HepG2 (cell line): Measurements from ENCODE around the gene ZNF230. TPM values are rescaled to one million over a fixed set of nuclear protein-coding genes. Genes with fewer than 3 reads are reported as not detected.

Source experiments
- ATAC-seq: fragments of 200-7000 bp; cut with Tn5 transposase; 3 replicates; pipeline ENCODE4 v1.9.1; 2020; ENCODE audit warnings: mild to moderate bottlenecking, moderate library complexity
- BruUV-seq: library from RNA; stranded (reverse); fragments of 400-500 nt; replicated peaks from 2 replicates; lab custom pipeline; 2021; lab: Mats Ljungman, UMichigan
- CTCF ChIA-PET: fragments of 300-600 bp; formaldehyde crosslinking; extraction: SDS; loops from one replicate; lab custom pipeline; 2021; ENCODE audit warnings: low total read pairs, inconsistent platforms, low intra/inter-chr PET ratio; lab: Yijun Ruan, JAX
- POLR2A ChIA-PET: fragments of 350-600 bp; sonication (Branson Sonifier 250); formaldehyde crosslinking; loops from one replicate; lab custom pipeline; 2020; ENCODE audit warnings: antibody characterized with exemption, inconsistent platforms; lab: Yijun Ruan, JAX
- DNase-seq: peaks from one replicate; pipeline ENCODE4 v3.0.0-alpha.2; 2015; ENCODE audit warnings: low spot score
- FAIRE-seq: peaks from 3 replicates; lab custom pipeline; 2011; peaks lifted over from hg19 to GRCh38; lab: Jason Lieb, UNC
- H2AFZ ChIP-seq: one replicate; pipeline ENCODE4 v1.6.1; 2011; ENCODE audit warnings: low read length, inconsistent platforms
- H3K27ac ChIP-seq: fragments of 300-600 bp; 3 replicates; pipeline ENCODE4 v1.8.0; 2011; ENCODE audit warnings: mixed run types, mild to moderate bottlenecking, mixed read lengths, low read length, inconsistent platforms; ENCODE audit not compliant: insufficient read depth; ENCODE audit errors: extremely low read length
- H3K27me3 ChIP-seq, 2 experiments: fragments of 200-600 bp in 1 of 2; 2 replicates in 1 of 2; 3 replicates in 1 of 2; pipeline versions ENCODE4 v1.6.0 to v1.8.0; 2011; ENCODE audit warnings: low read length in 2 of 2, mild to moderate bottlenecking in 2 of 2, moderate library complexity in 2 of 2, inconsistent platforms in 1 of 2; ENCODE audit not compliant: insufficient read depth in 2 of 2, control insufficient read depth in 1 of 2
- H3K36me3 ChIP-seq, 2 experiments: fragments of 200-600 bp in 1 of 2; replicated peaks in 1 of 2; 2 replicates in 1 of 2; 3 replicates in 1 of 2; pipeline versions ENCODE4 v1.5.1 to v1.8.0; 2011; ENCODE audit warnings: low read length in 2 of 2, inconsistent platforms in 1 of 2; ENCODE audit not compliant: insufficient read depth in 2 of 2, control insufficient read depth in 1 of 2
- H3K4me1 ChIP-seq: 2 replicates; pipeline ENCODE4 v1.5.1; 2012; ENCODE audit warnings: low read length, inconsistent platforms; ENCODE audit not compliant: insufficient read depth
- H3K4me2 ChIP-seq: 2 replicates; pipeline ENCODE4 v1.6.0; 2011; ENCODE audit warnings: low read depth, low read length, inconsistent platforms
- H3K4me3 ChIP-seq, 3 experiments: fragments of 200-600 bp in 1 of 3; sonication (generic), shearing (Covaris generic) in 1 of 3; replicated peaks in 1 of 3; 2 replicates each; pipeline ENCODE4 v1.5.1; 2011 to 2016; ENCODE audit warnings: low read length in 3 of 3, inconsistent platforms in 2 of 3, low read depth in 2 of 3, mild to moderate bottlenecking in 2 of 3, control low read depth in 1 of 3, mixed read lengths in 1 of 3; ENCODE audit not compliant: insufficient read depth in 1 of 3
- H3K79me2 ChIP-seq: one replicate; pipeline ENCODE4 v1.6.1; 2011; ENCODE audit warnings: low read length, inconsistent platforms; ENCODE audit not compliant: insufficient read depth
- H3K9ac ChIP-seq: 2 replicates; pipeline ENCODE4 v1.6.0; 2011; ENCODE audit warnings: mild to moderate bottlenecking, low read depth, low read length, inconsistent platforms; ENCODE audit not compliant: insufficient read depth
- H3K9me3 ChIP-seq: 2 replicates; pipeline ENCODE4 v1.5.1; 2012; ENCODE audit warnings: mild to moderate bottlenecking, low read length
- H4K20me1 ChIP-seq: 2 replicates; pipeline ENCODE4 v1.6.0; 2011; ENCODE audit warnings: inconsistent platforms, mild to moderate bottlenecking, low read length, moderate library complexity; ENCODE audit not compliant: insufficient read depth
- ATAD3A ChIP-seq: sonication (generic); formaldehyde crosslinking; IDR thresholded peaks from 2 replicates; pipeline ENCODE4 v1.4.0; 2020; ENCODE audit warnings: missing genetic modification reagents
- BRD4 ChIP-seq: sonication (generic); formaldehyde crosslinking; IDR thresholded peaks from 2 replicates; pipeline ENCODE4 v1.4.0; 2020; ENCODE audit warnings: missing genetic modification reagents
- FOXK1 ChIP-seq: sonication (generic); formaldehyde crosslinking; IDR thresholded peaks from 2 replicates; pipeline ENCODE4 v1.4.0; 2020; ENCODE audit warnings: low read depth, missing genetic modification reagents, borderline replicate concordance
- GATA4 ChIP-seq: sonication (generic); IDR thresholded peaks from 2 replicates; pipeline ENCODE4 v1.6.1; 2016; ENCODE audit warnings: antibody characterized with exemption, low read depth, borderline replicate concordance
- MIXL1 ChIP-seq: IDR thresholded peaks from 2 replicates; pipeline ENCODE4 v1.6.1; 2016
- NFKB2 ChIP-seq: sonication (generic); formaldehyde crosslinking; IDR thresholded peaks from 2 replicates; pipeline ENCODE4 v1.4.0; 2020; ENCODE audit warnings: missing genetic modification reagents, borderline replicate concordance
- NFRKB ChIP-seq: fragments of 450-650 bp; IDR thresholded peaks from 2 replicates; pipeline ENCODE4 v1.6.1; 2017
- NR2F1 ChIP-seq, 2 experiments: fragments of 450-650 bp in 1 of 2; formaldehyde crosslinking in 1 of 2; IDR thresholded peaks; 2 replicates each; pipeline versions ENCODE4 v1.5.0 to v1.6.1; 2016 to 2020; ENCODE audit warnings: mild to moderate bottlenecking in 1 of 2, missing compliant biosample characterization in 1 of 2, missing genetic modification reagents in 1 of 2, moderate library complexity in 1 of 2
- PHF8 ChIP-seq: sonication (generic); formaldehyde crosslinking; IDR thresholded peaks from 2 replicates; pipeline ENCODE4 v1.5.0; 2020; ENCODE audit warnings: missing genetic modification reagents
- RBAK ChIP-seq: sonication (generic); formaldehyde crosslinking; IDR thresholded peaks from 2 replicates; pipeline ENCODE4 v1.5.1; 2020; ENCODE audit warnings: mild to moderate bottlenecking, missing genetic modification reagents
- REPIN1 ChIP-seq: sonication (generic); formaldehyde crosslinking; IDR thresholded peaks from 2 replicates; pipeline ENCODE4 v1.8.0; 2022; ENCODE audit warnings: missing genetic modification reagents, low read depth, mild to moderate bottlenecking, borderline replicate concordance
- TRIM24 ChIP-seq: sonication (generic); formaldehyde crosslinking; IDR thresholded peaks from 2 replicates; pipeline ENCODE4 v1.8.0; 2022; ENCODE audit warnings: mild to moderate bottlenecking, missing genetic modification reagents
- ZNF225 ChIP-seq: sonication (generic); formaldehyde crosslinking; IDR thresholded peaks from 2 replicates; pipeline ENCODE4 v1.4.0; 2020; ENCODE audit warnings: mild to moderate bottlenecking, missing genetic modification reagents
- ZNF441 ChIP-seq: sonication (generic); formaldehyde crosslinking; IDR thresholded peaks from 2 replicates; pipeline ENCODE4 v1.7.0; 2021; ENCODE audit warnings: missing genetic modification reagents, borderline replicate concordance
- ZNF713 ChIP-seq: sonication (generic); formaldehyde crosslinking; IDR thresholded peaks from 2 replicates; pipeline ENCODE4 v1.4.0; 2020; ENCODE audit warnings: mild to moderate bottlenecking, missing genetic modification reagents
- ZNF792 ChIP-seq: IDR thresholded peaks from 2 replicates; pipeline ENCODE4 v1.6.1; 2016
- ZNF879 ChIP-seq: sonication (generic); formaldehyde crosslinking; IDR thresholded peaks from 2 replicates; pipeline ENCODE4 v1.8.1; 2023; ENCODE audit warnings: missing genetic modification reagents
- WGBS: methylation state at CpG from one replicate; pipeline ENCODE4 v1.1.6; 2017; ENCODE audit warnings: low lambda C conversion rate; 5-methylcytosine and 5-hydroxymethylcytosine counted together
- in situ Hi-C: cut with HindIII; loops from 2 replicates; pipeline ENCODE4 v1.10.0; 2017; ENCODE audit warnings: low pct_unique_long_range_greater_than_20kb; ENCODE audit not compliant: extremely low pct_ligation_motif_present
- intact Hi-C: fragments of 100-400 bp; cut with micrococcal nuclease; formaldehyde crosslinking; loops from one replicate; pipeline ENCODE4 v1.10.0; 2022; ENCODE audit not compliant: unreplicated experiment
- polyA plus RNA-seq, 8 experiments: library from polyadenylated mRNA; depleted of rRNA in 3 of 8; stranded (reverse) in 7 of 8; unstranded in 1 of 8; fragments of >200 nt; fragmentation: Illumina TruSeq in 4 of 8; extraction: Trizol in 4 of 8; gene quantifications; 2 replicates each; pipeline versions ENCODE4 v1.2.1 to v1.2.3, GENCODE V29; 2011 to 2016; ENCODE audit warnings: low read depth in 4 of 8, missing spikeins in 1 of 8, mixed read lengths in 1 of 8; ENCODE audit not compliant: insufficient read depth in 1 of 8
- total RNA-seq, 5 experiments: library from RNA; depleted of rRNA; stranded (reverse); fragments of >200 nt; fragmentation: Illumina TruSeq; extraction: Trizol; gene quantifications; 2 replicates each; pipeline ENCODE4 v1.2.3, GENCODE V29; 2016; ENCODE audit warnings: low read depth in 1 of 5

The ZNF230 gene
- total and polyA plus RNA-seq, 2 of the 13 experiments (the other 11 are each of a cell fraction or from before 2014, with no cell fraction given) = 2.4 to 5.5 TPM

DNA sequence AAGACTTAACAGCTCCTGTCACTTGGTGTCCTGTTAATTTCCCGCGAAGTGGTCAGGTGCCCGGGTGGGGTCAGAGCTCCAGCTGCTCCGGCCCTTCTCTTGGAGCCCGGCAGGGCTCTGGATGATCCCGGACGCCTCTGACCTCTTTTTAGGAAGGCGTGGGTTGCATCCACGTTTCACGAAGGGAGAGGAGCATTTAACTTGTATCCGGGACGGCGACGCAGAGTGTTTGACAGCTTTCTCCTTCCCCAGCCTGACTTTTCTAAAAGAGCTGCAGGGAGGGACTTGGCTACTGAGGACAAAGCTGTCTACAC, 18.1 kb upstream of the ZNF230 start:
- TF ChIP-seq PHF8 (CRISPR knock-in tag) (peak; percentile 2; the same call in 1 of the 2 replicates), NFRKB (no peak)
- H3K27me3 ChIP-seq = no peaks in the 10 kb centered on the region; a peak in 1 of 5 replicates
- H4K20me1 ChIP-seq = no peaks in the 10 kb centered on the region
- H2AFZ ChIP-seq = peak overlapping the region; percentile 85
- H3K4me1 ChIP-seq = no peaks in the 10 kb centered on the region
- peak overlapping the region; percentile 73 for H3K9ac ChIP-seq
- ChIA-PET CTCF (no interaction called here), POLR2A (interaction anchor here (1.1 to 1.2 kb wide), 2 partner anchors 17 to 50 kb away, joined by 3 read pairs; partner anchors contain the start of gene ZNF45)
- H3K36me3 ChIP-seq = peaks cover 0 to 6% of the 10 kb centered on the region in 2 experiments; a peak in 1 of 5 replicates
- in situ Hi-C loops = no loop called here
- DNase-seq = no peak
- WGBS = 14% methylated on average over 8 of the region's 14 CpGs
- no peaks in the 10 kb centered on the region for H3K79me2 ChIP-seq
- no peaks in the 10 kb centered on the region for H3K9me3 ChIP-seq
- ATAC-seq = peak; percentile 74
- H3K27ac ChIP-seq = no peak overlapping the region
- H3K4me2 ChIP-seq = peak overlapping the region; percentile 68
- FAIRE-seq = no peak
- TSS peak; percentile 58 for BruUV-seq
- intact Hi-C loops = loop anchor here (10.0 kb wide), 1 partner anchor 110 kb away; the partner anchor contains the start of gene ZNF224
- H3K4me3 ChIP-seq = peak overlapping the region; percentile 67 to 79 (median 78)

GRCh38 chr19:43997631-43998290, 5.0 kb upstream of the ZNF230 start:
- intact Hi-C loops = no loop called here
- peaks cover under 1 to 11% of the 10 kb centered on the region in 2 experiments; a peak in 1 of 5 replicates for H3K36me3 ChIP-seq
- no peaks in the 10 kb centered on the region; a peak in 1 of 5 replicates for H3K27me3 ChIP-seq
- CTCF ChIA-PET = no interaction called here
- POLR2A ChIA-PET = no interaction called here
- H2AFZ ChIP-seq = no peak overlapping the region
- H3K27ac ChIP-seq = no peak overlapping the region
- no peak for TF ChIP-seq BRD4 (CRISPR knock-in tag)
- no peak for TF ChIP-seq GATA4
- TF ChIP-seq ZNF792 (CRISPR knock-in tag) = no peak
- no peak for TF ChIP-seq MIXL1 (CRISPR knock-in tag)
- no peak for TF ChIP-seq ZNF713
- no peak for TF ChIP-seq TRIM24 (CRISPR knock-in tag)
- no peak for TF ChIP-seq ZNF879
- no peak for TF ChIP-seq ZNF441 (CRISPR knock-in tag)
- no peak for TF ChIP-seq NR2F1 (CRISPR knock-in tag; IDR thresholded peaks at IDR 0.05)
- no peak for TF ChIP-seq ATAD3A
- no peak for TF ChIP-seq NFKB2 (CRISPR knock-in tag)
- no peak for TF ChIP-seq ZNF225 (CRISPR knock-in tag)
- TF ChIP-seq FOXK1 (CRISPR knock-in tag) = no peak
- TF ChIP-seq REPIN1 (CRISPR knock-in tag) = no peak
- TF ChIP-seq RBAK (CRISPR knock-in tag) = no peak
- no TSS peak for BruUV-seq
- no peak for FAIRE-seq
- no peaks in the 10 kb centered on the region for H3K9me3 ChIP-seq
- H3K9ac ChIP-seq = no peak overlapping the region
- peaks cover 6% of the 10 kb centered on the region for H3K4me1 ChIP-seq
- H3K4me3 ChIP-seq = no peak overlapping the region
- no peak for DNase-seq
- ATAC-seq = no peak
- no peaks in the 10 kb centered on the region for H3K79me2 ChIP-seq
- H3K4me2 ChIP-seq = no peak overlapping the region
- WGBS = 56% methylated on average over 7 of the region's 10 CpGs
- in situ Hi-C loops = no loop called here
- no peaks in the 10 kb centered on the region for H4K20me1 ChIP-seq
